HUES48 (cell line): ENCODE results near the gene MAP3K5.

ENCODE experiments used
- H3K27ac ChIP-seq: one replicate; pipeline ENCODE4 v1.7.0; 2013; ENCODE audit warnings: low read depth, low read length, inconsistent platforms
- H3K27me3 ChIP-seq: 2 replicates; pipeline ENCODE4 v1.6.1; 2013; ENCODE audit warnings: mild to moderate bottlenecking, low read length; ENCODE audit not compliant: control insufficient read depth, insufficient read depth
- H3K36me3 ChIP-seq: 2 replicates; pipeline ENCODE4 v1.6.1; 2013; ENCODE audit warnings: low read length; ENCODE audit not compliant: control insufficient read depth, insufficient read depth
- H3K4me1 ChIP-seq: 2 replicates; pipeline ENCODE4 v1.6.1; 2013; ENCODE audit warnings: mild to moderate bottlenecking, low read length; ENCODE audit not compliant: control insufficient read depth, insufficient read depth
- H3K4me3 ChIP-seq: 2 replicates; pipeline ENCODE4 v1.5.1; 2013; ENCODE audit warnings: mild to moderate bottlenecking, low read depth, low read length
- H3K9ac ChIP-seq: 2 replicates; pipeline ENCODE4 v1.6.1; 2013; ENCODE audit warnings: mild to moderate bottlenecking, low read depth, low read length, moderate library complexity
- H3K9me3 ChIP-seq: 2 replicates; pipeline ENCODE4 v1.6.1; 2013; ENCODE audit warnings: low read length; ENCODE audit not compliant: control insufficient read depth, insufficient read depth

The MAP3K5 gene

GRCh38 chr6:136564180-136564579 is 228.1 kb downstream of the MAP3K5 start:
- Histone ChIP-seq H3K27me3 (no peaks in the 10 kb centered on the region), H3K36me3 (no peaks in the 10 kb centered on the region), H3K27ac (no peak overlapping the region), H3K4me3 (no peak overlapping the region), H3K9me3 (no peaks in the 10 kb centered on the region), H3K9ac (no peak overlapping the region), H3K4me1 (no peaks in the 10 kb centered on the region)

- Histone ChIP-seq H3K9ac (no peak overlapping the region), H3K4me3 (no peak overlapping the region), H3K36me3 (no peaks in the 10 kb centered on the region), H3K27ac (no peak overlapping the region), H3K9me3 (no peaks in the 10 kb centered on the region), H3K4me1 (no peaks in the 10 kb centered on the region), H3K27me3 (no peaks in the 10 kb centered on the region)
Measured at GRCh38 chr6:136563386-136564152, 228.7 kb downstream of the MAP3K5 start.

- H3K36me3 ChIP-seq: no peaks in the 10 kb centered on the region
- H3K4me1 ChIP-seq: no peaks in the 10 kb centered on the region
- no peak overlapping the region for H3K9ac ChIP-seq
- no peaks in the 10 kb centered on the region for H3K9me3 ChIP-seq
- no peaks in the 10 kb centered on the region for H3K27me3 ChIP-seq
- H3K27ac ChIP-seq: no peak overlapping the region
- H3K4me3 ChIP-seq: no peak overlapping the region
Measured at GRCh38 chr6:136562211-136562610, 230.1 kb downstream of the MAP3K5 start.

GRCh38 chr6:136553166-136553787 is 239.0 kb downstream of the MAP3K5 start:
- H3K27ac ChIP-seq: no peak overlapping the region

GRCh38 chr6:136552054-136552453 is 240.2 kb downstream of the MAP3K5 start:
- peaks cover 18% of the 10 kb centered on the region for H3K4me1 ChIP-seq
- H3K27ac ChIP-seq: no peak overlapping the region
- no peak overlapping the region for H3K4me3 ChIP-seq
- no peak overlapping the region for H3K9ac ChIP-seq
- H3K36me3 ChIP-seq: no peaks in the 10 kb centered on the region
- H3K9me3 ChIP-seq: no peaks in the 10 kb centered on the region
- H3K27me3 ChIP-seq: peaks cover 32% of the 10 kb centered on the region

More at GRCh38 chr6:136553166-136553787, 239.0 kb downstream of the MAP3K5 start:
- Histone ChIP-seq H3K9ac (no peak overlapping the region), H3K4me1 (peaks cover 11% of the 10 kb centered on the region), H3K9me3 (no peaks in the 10 kb centered on the region), H3K36me3 (no peaks in the 10 kb centered on the region), H3K27me3 (peaks cover 32% of the 10 kb centered on the region), H3K4me3 (no peak overlapping the region)

- peak overlapping the region; percentile 88 for H3K4me3 ChIP-seq
- H3K4me1 ChIP-seq: peaks cover 26% of the 10 kb centered on the region
- H3K27ac ChIP-seq: no peak overlapping the region
- peaks cover 32% of the 10 kb centered on the region for H3K27me3 ChIP-seq
- H3K9ac ChIP-seq: 0 out of 2 replicates have a peak overlapping the region, but pooled peaks have one; percentile 43
- H3K9me3 ChIP-seq: no peaks in the 10 kb centered on the region
- no peaks in the 10 kb centered on the region for H3K36me3 ChIP-seq
Measured at GRCh38 chr6:136551103-136551502, 241.2 kb downstream of the MAP3K5 start.

- Histone ChIP-seq H3K9ac (peak within 1 kb of the TSS; percentile 74), H3K4me3 (peak within 1 kb of the TSS; percentile 88), H3K27me3 (peaks cover 32% of the 10 kb centered on the region)
Measured at GRCh38 chr6:136550330-136551071, 241.8 kb downstream of the MAP3K5 start, which contains the start of gene MAP7. TSS of gene MAP7 (minus strand) at chr6:136550422. CDS start at chr6:136550408, 14 bp downstream.

GRCh38 chr6:136550045-136550329 is 242.3 kb downstream of the MAP3K5 start:
- H3K9ac ChIP-seq: peak overlapping the region; percentile 74
- peak overlapping the region; percentile 63 for H3K27ac ChIP-seq
- H3K27me3 ChIP-seq: peaks cover 32% of the 10 kb centered on the region
- H3K4me3 ChIP-seq: peak overlapping the region; percentile 88
- no peaks in the 10 kb centered on the region for H3K9me3 ChIP-seq
- H3K4me1 ChIP-seq: peaks cover 31% of the 10 kb centered on the region
- H3K36me3 ChIP-seq: no peaks in the 10 kb centered on the region

More at GRCh38 chr6:136550330-136551071, 241.8 kb downstream of the MAP3K5 start, which contains the start of gene MAP7:
- Histone ChIP-seq H3K9me3 (no peaks in the 10 kb centered on the region), H3K4me1 (peaks cover 26% of the 10 kb centered on the region), H3K36me3 (no peaks in the 10 kb centered on the region), H3K27ac (peak within 1 kb of the TSS; percentile 63)

- peak overlapping the region; percentile 74 for H3K9ac ChIP-seq
- H3K4me1 ChIP-seq: peaks cover 37% of the 10 kb centered on the region
- H3K36me3 ChIP-seq: no peaks in the 10 kb centered on the region
- H3K27me3 ChIP-seq: peaks cover 32% of the 10 kb centered on the region
- peak overlapping the region; percentile 63 for H3K27ac ChIP-seq
- peak overlapping the region; percentile 88 for H3K4me3 ChIP-seq
- no peaks in the 10 kb centered on the region for H3K9me3 ChIP-seq
Measured at GRCh38 chr6:136549300-136550044, 242.8 kb downstream of the MAP3K5 start.

- H3K27ac ChIP-seq: no peak overlapping the region
- H3K4me3 ChIP-seq: peak overlapping the region; percentile 88
- peaks cover 29% of the 10 kb centered on the region for H3K27me3 ChIP-seq
- H3K4me1 ChIP-seq: peaks cover 39% of the 10 kb centered on the region
- no peaks in the 10 kb centered on the region for H3K9me3 ChIP-seq
- peak overlapping the region; percentile 74; the same call in 1 of the 2 replicates for H3K9ac ChIP-seq
- no peaks in the 10 kb centered on the region for H3K36me3 ChIP-seq
Measured at GRCh38 chr6:136548582-136549299, 243.5 kb downstream of the MAP3K5 start.
